Neural cell (in vitro differentiated cells): ENCODE data around the gene ELN. TPM values are rescaled to one million over a fixed set of nuclear protein-coding genes. Genes with fewer than 3 reads are reported as not detected.

ENCODE experiments used
- H2AFZ ChIP-seq: fragments of 200-600, 300-800 bp; sonication (generic), shearing (Covaris generic); 2 replicates; pipeline ENCODE4 v1.6.0; 2014; ENCODE audit warnings: low read depth, mild to moderate bottlenecking, antibody characterized with exemption, low read length, moderate library complexity
- H3F3A ChIP-seq: fragments of 200-600 bp; shearing (Covaris generic); 2 replicates; pipeline ENCODE4 v1.6.1; 2016; ENCODE audit warnings: mild to moderate bottlenecking, moderate library complexity, mixed read lengths, antibody characterized with exemption, low read length; ENCODE audit not compliant: insufficient read depth, poor library complexity, severe bottlenecking
- H3K27ac ChIP-seq: fragments of 200-600, 300-800 bp; sonication (generic), shearing (Covaris generic); 2 replicates; pipeline ENCODE4 v1.5.1; 2014; ENCODE audit warnings: mild to moderate bottlenecking, low read length, moderate library complexity
- H3K27me3 ChIP-seq: fragments of 300-800, 200-600 bp; sonication (generic), shearing (Covaris generic); 2 replicates; pipeline ENCODE4 v1.6.0; 2014; ENCODE audit warnings: mild to moderate bottlenecking, low read depth, low read length, moderate library complexity; ENCODE audit not compliant: insufficient read depth
- H3K36me3 ChIP-seq: fragments of 300-800, 200-600 bp; sonication (generic), shearing (Covaris generic); 2 replicates; pipeline ENCODE4 v1.5.1; 2014; ENCODE audit warnings: mild to moderate bottlenecking, antibody characterized with exemption, low read length, moderate library complexity; ENCODE audit not compliant: insufficient read depth
- H3K4me2 ChIP-seq: fragments of 300-800, 200-600 bp; sonication (generic), shearing (Covaris generic); 2 replicates; pipeline ENCODE4 v1.6.0; 2014; ENCODE audit warnings: mild to moderate bottlenecking, low read length
- H3K4me3 ChIP-seq: fragments of 300-800, 200-600 bp; sonication (generic), shearing (Covaris generic); 2 replicates; pipeline ENCODE4 v1.5.1; 2014; ENCODE audit warnings: mild to moderate bottlenecking, low read length, moderate library complexity
- H3K79me2 ChIP-seq: fragments of 200-600 bp; shearing (Covaris generic); replicated peaks from 2 replicates; pipeline ENCODE4 v1.6.0; 2014; ENCODE audit warnings: mild to moderate bottlenecking, low read length, moderate library complexity; ENCODE audit not compliant: insufficient read depth
- H3K9ac ChIP-seq: fragments of 300-800, 200-600 bp; sonication (generic), shearing (Covaris generic); 2 replicates; pipeline ENCODE4 v1.6.1; 2016; ENCODE audit warnings: mild to moderate bottlenecking, low read length, mixed read lengths
- H3K9me2 ChIP-seq: fragments of 200-600 bp; shearing (Covaris generic); 2 replicates; pipeline ENCODE4 v1.6.1; 2016; ENCODE audit warnings: mild to moderate bottlenecking, low read length, mixed read lengths; ENCODE audit not compliant: insufficient read depth
- H3K9me3 ChIP-seq: fragments of 200-600, 300-800 bp; sonication (generic), shearing (Covaris generic); 2 replicates; pipeline ENCODE4 v1.6.1; 2016; ENCODE audit warnings: mild to moderate bottlenecking, mixed run types, low read length, moderate library complexity, mixed read lengths
- H4K20me1 ChIP-seq: fragments of 200-600 bp; shearing (Covaris generic); 2 replicates; pipeline ENCODE4 v1.6.1; 2016; ENCODE audit warnings: mild to moderate bottlenecking, mixed run types; ENCODE audit not compliant: insufficient read depth
- CTCF ChIP-seq: fragments of 450-650 bp; IDR thresholded peaks from 2 replicates; pipeline ENCODE4 v1.5.1; 2014; ENCODE audit warnings: antibody characterized with exemption, mild to moderate bottlenecking, moderate library complexity; ENCODE audit not compliant: poor library complexity, severe bottlenecking
- EP300 ChIP-seq: fragments of 450-650 bp; conservative IDR thresholded peaks from 2 replicates; pipeline ENCODE4 v1.6.1; 2014; ENCODE audit warnings: antibody characterized with exemption, mild to moderate bottlenecking, moderate library complexity; ENCODE audit not compliant: poor library complexity, severe bottlenecking
- EZH2 ChIP-seq: fragments of 200-600, 300-800 bp; shearing (Covaris generic), sonication (generic); IDR thresholded peaks from 2 replicates; pipeline ENCODE4 v1.6.1; 2014; ENCODE audit warnings: antibody characterized with exemption, low read length, borderline replicate concordance, mild to moderate bottlenecking; ENCODE audit not compliant: insufficient read depth, poor library complexity, severe bottlenecking
- MXI1 ChIP-seq: fragments of 450-650 bp; conservative IDR thresholded peaks from 2 replicates; pipeline ENCODE4 v1.6.1; 2014; ENCODE audit warnings: antibody characterized with exemption, mild to moderate bottlenecking; ENCODE audit not compliant: poor library complexity, severe bottlenecking
- POLR2AphosphoS5 ChIP-seq: IDR thresholded peaks from 2 replicates; pipeline ENCODE4 v1.6.1; 2012
- RAD21 ChIP-seq: fragments of 450-650 bp; conservative IDR thresholded peaks from 2 replicates; pipeline ENCODE4 v1.6.1; 2014; ENCODE audit warnings: antibody characterized with exemption, mild to moderate bottlenecking, moderate library complexity
- REST ChIP-seq: IDR thresholded peaks from 2 replicates; pipeline ENCODE4 v1.6.1; 2012; ENCODE audit warnings: borderline replicate concordance
- SMC3 ChIP-seq: fragments of 450-650 bp; conservative IDR thresholded peaks from 2 replicates; pipeline ENCODE4 v1.6.1; 2014; ENCODE audit warnings: antibody characterized with exemption, mild to moderate bottlenecking, moderate library complexity; ENCODE audit not compliant: poor library complexity
- TAF1 ChIP-seq: IDR thresholded peaks from 2 replicates; pipeline ENCODE4 v1.6.1; 2012; ENCODE audit warnings: low read depth
- polyA plus RNA-seq: library from polyadenylated mRNA; depleted of rRNA; stranded (reverse); fragments of >200 nt; gene quantifications from 2 replicates; pipeline ENCODE4 v1.2.3, GENCODE V29; 2014

Gene ELN
- polyA plus RNA-seq, 1 donor from 2014 or later: not detected

- no peaks in the 10 kb centered on the region for H3K9me3 ChIP-seq
- peak overlapping the region; percentile 87 for H3K9ac ChIP-seq
- no peaks in the 10 kb centered on the region for H3K36me3 ChIP-seq
- H3K4me2 ChIP-seq: peak overlapping the region; percentile 92
- H4K20me1 ChIP-seq: no peaks in the 10 kb centered on the region
- H3F3A ChIP-seq: no peaks in the 10 kb centered on the region
- H2AFZ ChIP-seq: peak overlapping the region; percentile 80
- H3K4me3 ChIP-seq: peak overlapping the region; percentile 85
- H3K9me2 ChIP-seq: no peaks in the 10 kb centered on the region
- H3K79me2 ChIP-seq: peaks cover 23% of the 10 kb centered on the region
- no peaks in the 10 kb centered on the region for H3K27me3 ChIP-seq
- H3K27ac ChIP-seq: no peak overlapping the region
- TF ChIP-seq EP300 (no peak), REST (no peak), POLR2AphosphoS5 (no peak), EZH2 (no peak), RAD21 (no peak), CTCF (no peak), SMC3 (no peak)
Measured at GRCh38 chr7:74084722-74085578, 57.0 kb downstream of the ELN start.

- H3K9ac ChIP-seq: no peak overlapping the region
- H2AFZ ChIP-seq: no peak overlapping the region
- H3F3A ChIP-seq: no peaks in the 10 kb centered on the region
- H3K4me3 ChIP-seq: no peak overlapping the region
- no peaks in the 10 kb centered on the region for H4K20me1 ChIP-seq
- H3K9me2 ChIP-seq: no peaks in the 10 kb centered on the region
- no peak overlapping the region for H3K27ac ChIP-seq
- H3K36me3 ChIP-seq: no peaks in the 10 kb centered on the region
- H3K27me3 ChIP-seq: no peaks in the 10 kb centered on the region
- no peak overlapping the region for H3K4me2 ChIP-seq
- TF ChIP-seq REST (no peak), TAF1 (no peak), RAD21 (no peak), SMC3 (no peak), MXI1 (no peak)
- H3K9me3 ChIP-seq: no peaks in the 10 kb centered on the region
- peaks cover 20% of the 10 kb centered on the region for H3K79me2 ChIP-seq
Measured at GRCh38 chr7:74087791-74088453, 59.9 kb downstream of the ELN start.
